Ishikawa (cell line): ENCODE results near the gene FGD6.

ENCODE experiments used
- CEBPB ChIP-seq: IDR thresholded peaks from 2 replicates; pipeline ENCODE4 v1.6.1; 2012
- CREB1 ChIP-seq: IDR thresholded peaks from 2 replicates; pipeline ENCODE4 v1.6.1; 2012; ENCODE audit warnings: low read depth
- EGR1 ChIP-seq: IDR thresholded peaks from 2 replicates; pipeline ENCODE4 v1.6.1; 2012
- EP300 ChIP-seq: IDR thresholded peaks from 2 replicates; pipeline ENCODE4 v1.6.1; 2012; ENCODE audit warnings: borderline replicate concordance
- FOXM1 ChIP-seq: IDR thresholded peaks from 2 replicates; pipeline ENCODE4 v1.6.1; 2012; ENCODE audit warnings: low read depth, borderline replicate concordance
- NFIC ChIP-seq: IDR thresholded peaks from 2 replicates; pipeline ENCODE4 v1.6.1; 2012
- RAD21 ChIP-seq: IDR thresholded peaks from 2 replicates; pipeline ENCODE4 v1.6.1; 2012; ENCODE audit warnings: low read depth
- REST ChIP-seq: IDR thresholded peaks from 2 replicates; pipeline ENCODE4 v1.6.1; 2012; ENCODE audit warnings: low read depth, mild to moderate bottlenecking
- TAF1 ChIP-seq: IDR thresholded peaks from 2 replicates; pipeline ENCODE4 v1.6.1; 2012; ENCODE audit warnings: low read depth, mild to moderate bottlenecking
- TCF12 ChIP-seq: IDR thresholded peaks from 2 replicates; pipeline ENCODE4 v1.6.1; 2012; ENCODE audit warnings: low read depth
- TEAD4 ChIP-seq: IDR thresholded peaks from 2 replicates; pipeline ENCODE4 v1.6.1; 2012
- USF1 ChIP-seq: IDR thresholded peaks from 2 replicates; pipeline ENCODE4 v1.6.1; 2012
- YY1 ChIP-seq: IDR thresholded peaks from 2 replicates; pipeline ENCODE4 v1.6.1; 2012; ENCODE audit warnings: low read depth
- ZBTB7A ChIP-seq: IDR thresholded peaks from 2 replicates; pipeline ENCODE4 v1.6.1; 2012; ENCODE audit warnings: low read depth
- TF ChIP-seq, protein P1 (sequence below): IDR thresholded peaks from 2 replicates; pipeline ENCODE4 v1.6.1; 2012

The FGD6 gene

GRCh38 chr12:95066091-95066855, 151.0 kb downstream of the FGD6 start:
- TF ChIP-seq REST (no peak), CREB1 (no peak), CEBPB (no peak), ZBTB7A (no peak)

DNA sequence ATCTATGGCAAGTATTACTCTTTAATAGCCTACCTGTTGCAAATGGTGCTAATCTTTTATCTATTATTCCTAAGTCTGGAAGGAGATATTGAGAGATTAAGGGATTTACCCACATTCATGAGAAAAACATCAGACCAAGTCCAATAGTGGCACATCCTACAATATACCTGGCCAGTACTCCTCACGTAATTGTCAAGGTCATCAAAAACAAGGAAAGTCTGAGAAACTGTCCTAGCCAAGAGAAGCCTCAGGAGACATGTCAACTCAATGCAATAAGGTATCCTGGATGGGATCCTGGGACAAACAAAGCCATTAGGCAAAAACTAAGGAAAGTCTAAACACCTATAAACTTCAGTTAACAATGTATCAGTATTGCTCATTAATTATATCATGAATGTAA, 156.3 kb downstream of the FGD6 start:
- TF ChIP-seq YY1 (no peak), CEBPB (no peak), TCF12 (no peak), EGR1 (no peak), RAD21 (no peak), TAF1 (no peak), ZBTB7A (no peak), FOXM1 (no peak), CREB1 (no peak), EP300 (no peak), USF1 (no peak), REST (no peak), NFIC (no peak), TEAD4 (no peak)
- TF ChIP-seq, protein P1, sequence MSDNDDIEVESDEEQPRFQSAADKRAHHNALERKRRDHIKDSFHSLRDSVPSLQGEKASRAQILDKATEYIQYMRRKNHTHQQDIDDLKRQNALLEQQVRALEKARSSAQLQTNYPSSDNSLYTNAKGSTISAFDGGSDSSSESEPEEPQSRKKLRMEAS = no peak

GRCh38 chr12:95059984-95060383, 157.3 kb downstream of the FGD6 start:
- no peak for TF ChIP-seq USF1
- TF ChIP-seq YY1 = no peak
- no peak for TF ChIP-seq TAF1
- no peak for TF ChIP-seq EP300
- TF ChIP-seq RAD21 = no peak
- TF ChIP-seq REST = no peak
- no peak for TF ChIP-seq TCF12
- TF ChIP-seq, protein P1 = no peak
- no peak for TF ChIP-seq FOXM1
- TF ChIP-seq NFIC = no peak
- no peak for TF ChIP-seq CREB1
- TF ChIP-seq CEBPB = no peak
- no peak for TF ChIP-seq ZBTB7A
- no peak for TF ChIP-seq TEAD4
- TF ChIP-seq EGR1 = no peak

DNA sequence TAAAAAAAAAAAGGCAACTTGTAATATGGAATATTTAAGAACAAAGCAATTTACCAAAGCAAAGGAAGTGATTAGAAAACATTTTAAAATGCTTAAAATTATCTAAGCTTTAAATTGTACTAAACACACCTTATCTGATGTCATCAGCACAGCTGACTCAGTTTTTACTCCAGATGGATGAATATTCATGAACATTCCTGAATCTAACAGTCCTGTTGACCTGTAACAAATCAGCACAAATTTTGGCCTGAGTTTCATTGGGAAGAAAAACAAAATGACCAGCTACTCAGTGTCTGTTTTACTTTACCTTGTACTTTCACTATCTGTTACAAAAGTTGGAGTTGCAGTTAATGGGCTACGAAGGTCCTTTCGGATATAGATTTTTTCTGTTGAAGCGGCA, 159.8 kb downstream of the FGD6 start:
- TF ChIP-seq EP300 = no peak
- no peak for TF ChIP-seq NFIC
- no peak for TF ChIP-seq TEAD4
- TF ChIP-seq USF1 = no peak
- TF ChIP-seq REST = no peak
- no peak for TF ChIP-seq RAD21
- TF ChIP-seq TCF12 = no peak
- TF ChIP-seq FOXM1 = no peak
- no peak for TF ChIP-seq YY1
- TF ChIP-seq, protein P1 = no peak
